Parathyroid adenoma (tissue), 2 donors: ENCODE data around the gene EFCC1.
A peak's percentile ranks its signal among the peaks of the same experiment; 100 is the strongest.
"Not testable (repeated sequence)": the region's sequence is repeated elsewhere in the genome, so short reads cannot be mapped to it uniquely, and the experiment has no call there.

Experiments used
- H2AFZ ChIP-seq: fragments of 300-600 bp; sonication (generic); one replicate; pipeline ENCODE4 v1.7.0; 2017; ENCODE audit warnings: antibody characterized with exemption, mild to moderate bottlenecking
- H3K27ac ChIP-seq: fragments of 300-600 bp; sonication (generic); one replicate; pipeline ENCODE4 v1.7.0; 2017
- H3K27me3 ChIP-seq: fragments of 300-600 bp; sonication (generic); one replicate; pipeline ENCODE4 v1.7.0; 2017; ENCODE audit warnings: low read length; ENCODE audit not compliant: control insufficient read depth, insufficient read depth
- H3K36me3 ChIP-seq: fragments of 300-600 bp; sonication (generic); one replicate; pipeline ENCODE4 v1.7.0; 2017; ENCODE audit warnings: low read length; ENCODE audit not compliant: control insufficient read depth, insufficient read depth
- H3K4me1 ChIP-seq: fragments of 300-600 bp; sonication (generic); one replicate; pipeline ENCODE4 v1.7.0; 2017; ENCODE audit warnings: control low read depth
- H3K4me2 ChIP-seq: fragments of 300-600 bp; sonication (generic); one replicate; pipeline ENCODE4 v1.7.0; 2017; ENCODE audit warnings: low read length
- H3K4me3 ChIP-seq: fragments of 300-600 bp; sonication (generic); one replicate; pipeline ENCODE4 v1.7.0; 2017; ENCODE audit warnings: low read depth, low read length
- H3K79me2 ChIP-seq: fragments of 300-600 bp; sonication (generic); one replicate; pipeline ENCODE4 v1.7.0; 2017; ENCODE audit warnings: control low read depth
- H3K9ac ChIP-seq: fragments of 300-600 bp; sonication (generic); one replicate; pipeline ENCODE4 v1.7.0; 2017; ENCODE audit warnings: mild to moderate bottlenecking
- H3K9me3 ChIP-seq: fragments of 300-600 bp; sonication (generic); one replicate; pipeline ENCODE4 v1.7.0; 2017; ENCODE audit warnings: low read length; ENCODE audit not compliant: control insufficient read depth
- TF ChIP-seq, protein P1 (sequence below): fragments of 300-600 bp; sonication (generic); IDR thresholded peaks from one replicate; pipeline ENCODE4 v1.7.0; 2017; ENCODE audit warnings: antibody characterized with exemption, mild to moderate bottlenecking
- donor health status: primary hyperparathyroidism.

Gene EFCC1

DNA sequence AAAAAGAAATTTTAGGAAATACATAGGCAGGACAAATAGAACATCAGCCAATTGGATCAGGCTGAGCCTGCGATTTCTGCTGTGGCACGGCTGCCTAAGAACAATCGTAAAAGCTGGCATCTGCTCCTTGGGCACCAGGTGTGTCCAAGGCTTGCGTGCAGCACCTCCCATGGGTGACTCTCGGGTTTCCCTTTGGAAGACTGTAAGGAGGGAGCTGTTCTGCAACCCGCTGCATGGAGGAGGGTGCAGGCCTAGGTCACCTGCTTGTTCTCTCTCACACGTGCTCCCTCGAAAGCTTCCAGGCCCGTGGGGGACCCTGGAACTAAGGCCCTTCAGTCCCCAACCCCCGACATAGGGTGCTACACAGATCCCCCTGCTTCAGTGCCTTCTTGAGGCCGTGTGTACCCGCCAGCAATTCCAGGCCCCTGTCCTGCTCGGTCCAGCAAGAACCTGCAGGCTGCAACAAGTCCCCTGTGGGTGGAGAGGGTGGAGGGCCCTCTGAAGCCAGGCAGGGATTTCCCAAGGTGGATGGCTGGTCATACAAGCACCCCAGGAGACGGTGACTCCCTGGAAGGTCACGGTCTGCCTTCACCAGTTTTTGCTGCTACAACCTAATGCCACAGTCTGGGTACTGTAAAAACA is 62.9 kb downstream of the EFCC1 start:
- no peak overlapping the region for H3K27ac ChIP-seq
- H3K9ac ChIP-seq: no peak overlapping the region
- TF ChIP-seq, protein P1, sequence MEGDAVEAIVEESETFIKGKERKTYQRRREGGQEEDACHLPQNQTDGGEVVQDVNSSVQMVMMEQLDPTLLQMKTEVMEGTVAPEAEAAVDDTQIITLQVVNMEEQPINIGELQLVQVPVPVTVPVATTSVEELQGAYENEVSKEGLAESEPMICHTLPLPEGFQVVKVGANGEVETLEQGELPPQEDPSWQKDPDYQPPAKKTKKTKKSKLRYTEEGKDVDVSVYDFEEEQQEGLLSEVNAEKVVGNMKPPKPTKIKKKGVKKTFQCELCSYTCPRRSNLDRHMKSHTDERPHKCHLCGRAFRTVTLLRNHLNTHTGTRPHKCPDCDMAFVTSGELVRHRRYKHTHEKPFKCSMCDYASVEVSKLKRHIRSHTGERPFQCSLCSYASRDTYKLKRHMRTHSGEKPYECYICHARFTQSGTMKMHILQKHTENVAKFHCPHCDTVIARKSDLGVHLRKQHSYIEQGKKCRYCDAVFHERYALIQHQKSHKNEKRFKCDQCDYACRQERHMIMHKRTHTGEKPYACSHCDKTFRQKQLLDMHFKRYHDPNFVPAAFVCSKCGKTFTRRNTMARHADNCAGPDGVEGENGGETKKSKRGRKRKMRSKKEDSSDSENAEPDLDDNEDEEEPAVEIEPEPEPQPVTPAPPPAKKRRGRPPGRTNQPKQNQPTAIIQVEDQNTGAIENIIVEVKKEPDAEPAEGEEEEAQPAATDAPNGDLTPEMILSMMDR: no peak
- H3K27me3 ChIP-seq: no peaks in the 10 kb centered on the region
- H3K4me1 ChIP-seq: peaks cover under 1% of the 10 kb centered on the region
- H3K4me3 ChIP-seq: no peak overlapping the region
- H3K79me2 ChIP-seq: no peaks in the 10 kb centered on the region
- no peak overlapping the region for H2AFZ ChIP-seq
- H3K9me3 ChIP-seq: no peaks in the 10 kb centered on the region
- H3K4me2 ChIP-seq: no peak overlapping the region
- no peaks in the 10 kb centered on the region for H3K36me3 ChIP-seq

DNA sequence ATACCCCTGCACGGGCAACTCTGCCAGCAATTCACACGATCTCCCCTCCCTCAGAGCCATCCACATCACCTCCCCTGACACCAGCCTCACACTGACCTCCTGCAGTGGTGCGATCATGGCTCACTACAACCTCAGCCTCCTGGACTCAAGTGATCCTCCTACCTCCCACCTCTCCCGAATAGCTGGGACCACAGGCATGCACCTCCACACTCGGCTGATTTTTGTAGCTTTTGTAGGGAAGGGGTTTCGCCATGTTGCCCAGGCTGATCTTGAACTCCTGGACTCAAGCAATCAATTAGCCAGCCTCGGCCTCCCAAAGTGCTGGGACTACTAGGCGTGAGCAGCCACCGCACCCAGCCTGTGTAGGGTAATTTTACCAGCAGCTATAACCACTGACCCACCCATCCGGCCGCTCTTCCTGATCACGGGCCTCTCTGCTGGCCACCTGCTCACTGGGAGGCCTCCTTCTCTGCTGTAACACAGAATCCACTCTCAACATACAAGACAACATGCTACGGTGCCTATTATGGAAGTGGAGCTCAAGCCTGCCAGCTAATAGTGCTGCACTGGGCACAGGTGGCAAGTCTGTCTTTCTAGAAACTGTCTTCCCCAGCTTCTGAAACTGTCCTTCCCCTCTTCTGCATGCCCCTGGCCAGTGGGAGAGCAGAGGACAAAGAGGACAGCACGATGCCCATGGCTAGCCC is 64.1 kb downstream of the EFCC1 start:
- Histone ChIP-seq H3K4me3 (no peak overlapping the region), H3K27me3 (no peaks in the 10 kb centered on the region)
- TF ChIP-seq, protein P1: no peak

DNA sequence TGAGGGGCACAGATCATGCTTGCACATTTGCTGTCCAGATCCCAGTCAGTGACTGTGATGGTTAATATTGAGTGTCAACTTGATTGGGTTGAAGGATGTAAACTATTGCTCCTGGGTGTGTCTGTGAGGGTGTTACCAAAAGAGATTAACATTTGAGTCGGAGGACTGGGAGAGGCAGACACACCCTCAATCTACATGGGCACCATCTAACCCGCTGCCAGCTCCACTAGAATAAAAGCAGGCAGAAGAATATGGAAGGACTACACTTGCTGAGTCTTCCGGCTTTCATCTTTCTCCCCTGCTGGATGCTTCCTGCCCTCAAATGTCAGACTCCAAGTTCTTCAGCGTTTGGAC is 64.6 kb downstream of the EFCC1 start:
- H3K79me2 ChIP-seq: no peaks in the 10 kb centered on the region
- H3K4me1 ChIP-seq: no peaks in the 10 kb centered on the region
- TF ChIP-seq, protein P1: no peak
- no peak overlapping the region for H3K27ac ChIP-seq
- no peaks in the 10 kb centered on the region for H3K9me3 ChIP-seq
- no peak overlapping the region for H3K4me2 ChIP-seq
- H3K4me3 ChIP-seq: no peak overlapping the region
- H3K27me3 ChIP-seq: no peaks in the 10 kb centered on the region
- H3K36me3 ChIP-seq: no peaks in the 10 kb centered on the region
- no peak overlapping the region for H3K9ac ChIP-seq
- H2AFZ ChIP-seq: no peak overlapping the region

More for the DNA sequence above, 64.1 kb downstream of the EFCC1 start:
- Histone ChIP-seq H3K79me2 (no peaks in the 10 kb centered on the region), H3K36me3 (no peaks in the 10 kb centered on the region), H3K9ac (no peak overlapping the region), H3K4me2 (no peak overlapping the region), H3K4me1 (no peaks in the 10 kb centered on the region), H3K9me3 (no peaks in the 10 kb centered on the region), H2AFZ (no peak overlapping the region), H3K27ac (no peak overlapping the region)

- not testable (repeated sequence) for H3K27me3 ChIP-seq, H3K4me3 ChIP-seq, H3K79me2 ChIP-seq, H3K4me2 ChIP-seq, H3K36me3 ChIP-seq, H3K4me1 ChIP-seq, H3K9ac ChIP-seq, H3K9me3 ChIP-seq, H3K27ac ChIP-seq
- H2AFZ ChIP-seq: peak overlapping the region; percentile 97
Measured at GRCh38 chr3:129067719-129068118, 66.6 kb downstream of the EFCC1 start.

DNA sequence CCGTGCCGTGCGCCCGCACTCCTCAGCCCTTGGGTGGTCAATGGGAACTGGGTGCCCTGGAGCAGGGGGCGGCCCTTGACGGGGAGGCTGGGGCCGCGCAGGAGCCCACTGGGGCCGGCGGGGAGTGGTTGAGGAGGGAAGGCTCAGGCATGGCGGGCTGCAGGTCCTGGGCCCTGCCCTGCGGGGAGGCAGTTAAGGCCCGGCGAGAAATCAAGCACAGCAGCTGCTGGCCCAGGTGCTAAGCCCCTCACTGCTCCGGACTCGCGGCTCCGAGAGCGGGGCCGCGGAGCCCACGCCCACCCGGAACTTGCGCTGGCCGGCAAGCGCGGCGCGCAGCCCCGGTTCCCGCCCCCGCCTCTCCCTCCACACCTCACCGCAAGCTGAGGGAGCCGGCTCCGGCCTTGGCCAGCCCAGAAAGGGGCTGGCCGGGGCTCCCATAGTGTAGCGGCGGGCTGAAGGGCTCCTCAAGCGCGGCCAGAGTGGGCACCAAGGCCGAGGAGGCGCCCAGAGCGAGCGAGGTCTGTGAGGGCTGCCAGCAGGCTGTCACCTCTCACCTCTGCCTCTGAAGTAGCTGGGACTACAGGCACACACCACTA is 67.3 kb downstream of the EFCC1 start:
- no peaks in the 10 kb centered on the region for H3K27me3 ChIP-seq
- no peak overlapping the region for H3K27ac ChIP-seq
- H3K4me3 ChIP-seq: no peak overlapping the region
- H3K9me3 ChIP-seq: no peaks in the 10 kb centered on the region
- no peak overlapping the region for H3K9ac ChIP-seq
- no peaks in the 10 kb centered on the region for H3K79me2 ChIP-seq
- H3K36me3 ChIP-seq: no peaks in the 10 kb centered on the region
- peak overlapping the region; percentile 97 for H2AFZ ChIP-seq
- no peaks in the 10 kb centered on the region for H3K4me1 ChIP-seq
- no peak overlapping the region for H3K4me2 ChIP-seq
- TF ChIP-seq, protein P1: no peak

- not testable (repeated sequence) for H3K27me3 ChIP-seq, H3K27ac ChIP-seq, H2AFZ ChIP-seq, H3K79me2 ChIP-seq, H3K9ac ChIP-seq, H3K4me2 ChIP-seq, H3K4me1 ChIP-seq, H3K9me3 ChIP-seq, H3K36me3 ChIP-seq, H3K4me3 ChIP-seq
Measured at GRCh38 chr3:129069313-129070085, 68.4 kb downstream of the EFCC1 start.
